Mononuclear cell (primary cell): ENCODE results near the gene WFIKKN1. TPM values are rescaled to one million over a fixed set of nuclear protein-coding genes. Genes with fewer than 3 reads are reported as not detected.

Experiments
- H3K27me3 ChIP-seq: 2 replicates; pipeline ENCODE4 v1.6.0; 2011; ENCODE audit warnings: low read length, control low read depth; ENCODE audit not compliant: insufficient read depth
- H3K4me1 ChIP-seq: 2 replicates; pipeline ENCODE4 v1.5.1; 2011; ENCODE audit warnings: mild to moderate bottlenecking, low read length, control low read depth; ENCODE audit not compliant: insufficient read depth
- H3K4me3 ChIP-seq: 2 replicates; pipeline ENCODE4 v1.5.1; 2011; ENCODE audit warnings: mild to moderate bottlenecking, low read length, moderate library complexity
- H3K9me3 ChIP-seq: 2 replicates; pipeline ENCODE4 v1.5.1; 2011; ENCODE audit warnings: low read depth, mild to moderate bottlenecking, control low read depth, low read length
- total RNA-seq: library from RNA; depleted of rRNA; stranded (reverse); fragments of >200 nt; gene quantifications from one replicate; pipeline ENCODE4 v1.2.3, GENCODE V29; 2012

The WFIKKN1 gene
- total RNA-seq, 1 donor, result 0.31 TPM

GRCh38 chr16:682493-683395 is 52.0 kb downstream of the WFIKKN1 start:
- H3K4me3 ChIP-seq, result no peak overlapping the region
- no peaks in the 10 kb centered on the region for H3K27me3 ChIP-seq
- peaks cover 52% of the 10 kb centered on the region for H3K4me1 ChIP-seq
- H3K9me3 ChIP-seq, result no peaks in the 10 kb centered on the region

GRCh38 chr16:683396-684070 is 52.7 kb downstream of the WFIKKN1 start:
- Histone ChIP-seq H3K27me3 (no peaks in the 10 kb centered on the region), H3K4me3 (peak overlapping the region; percentile 44), H3K4me1 (peaks cover 52% of the 10 kb centered on the region), H3K9me3 (no peaks in the 10 kb centered on the region)

Other genes with a start within 250 kb of the WFIKKN1 start
- 24.8 TPM for gene PGAP6, start 249.0 kb upstream of the WFIKKN1 start, total RNA-seq
- 15.0 TPM for gene NME4, start 233.8 kb upstream of the WFIKKN1 start, total RNA-seq
- 2.9 TPM for gene DECR2, start 229.1 kb upstream of the WFIKKN1 start, total RNA-seq
- 6.5 TPM for gene RAB11FIP3, start 205.3 kb upstream of the WFIKKN1 start, total RNA-seq
- 31.2 TPM for gene CAPN15, start 103.3 kb upstream of the WFIKKN1 start, total RNA-seq
- 0.10 TPM for gene PRR35, start 70.6 kb upstream of the WFIKKN1 start, total RNA-seq
- gene NHLRC4, start 64.0 kb upstream of the WFIKKN1 start, total RNA-seq, result 1.2 TPM
- 8.5 TPM for gene PIGQ, start 61.0 kb upstream of the WFIKKN1 start, total RNA-seq
- gene RAB40C, start 40.9 kb upstream of the WFIKKN1 start, total RNA-seq, result 6.6 TPM
- 49.0 TPM for gene METTL26, start 5.3 kb downstream of the WFIKKN1 start, total RNA-seq
- 18.5 TPM for gene MCRIP2, start 10.8 kb downstream of the WFIKKN1 start, total RNA-seq
- gene WDR90, start 18.4 kb downstream of the WFIKKN1 start, total RNA-seq, result 4.6 TPM
- 45.2 TPM for gene RHOT2, start 37.1 kb downstream of the WFIKKN1 start, total RNA-seq
- 0.84 TPM for gene RHBDL1, start 44.7 kb downstream of the WFIKKN1 start, total RNA-seq
- gene STUB1, start 49.4 kb downstream of the WFIKKN1 start, total RNA-seq, result 39.0 TPM
- 25.0 TPM for gene JMJD8, start 53.3 kb downstream of the WFIKKN1 start, total RNA-seq
- gene WDR24, start 59.4 kb downstream of the WFIKKN1 start, total RNA-seq, result 4.4 TPM
- gene FBXL16, start 74.8 kb downstream of the WFIKKN1 start, total RNA-seq, result 1.7 TPM
- 4.8 TPM for gene METRN, start 84.1 kb downstream of the WFIKKN1 start, total RNA-seq
- gene ANTKMT, start 90.2 kb downstream of the WFIKKN1 start, total RNA-seq, result 5.8 TPM
- 1.0 TPM for gene CCDC78, start 95.5 kb downstream of the WFIKKN1 start, total RNA-seq
- 4.6 TPM for gene HAGHL, start 96.1 kb downstream of the WFIKKN1 start, total RNA-seq
- 22.7 TPM for gene CIAO3, start 110.0 kb downstream of the WFIKKN1 start, total RNA-seq
- 0.21 TPM for gene MSLN, start 129.7 kb downstream of the WFIKKN1 start, total RNA-seq
- 10.4 TPM for gene RPUSD1, start 157.4 kb downstream of the WFIKKN1 start, total RNA-seq
- gene CHTF18, start 157.6 kb downstream of the WFIKKN1 start, total RNA-seq, result 8.8 TPM
- not detected for gene GNG13, start 169.7 kb downstream of the WFIKKN1 start, total RNA-seq